Trophoblast cell (in vitro differentiated cells and primary cell): ENCODE measurements around the gene SYNM.
A peak's percentile ranks its signal among the peaks of the same experiment; 100 is the strongest.

Experiments
- DNase-seq, 2 donors: peaks; one replicate each; pipeline ENCODE4 v3.0.0-alpha.2; 2016
- H2AFZ ChIP-seq: 2 replicates; pipeline ENCODE4 v1.6.1; 2013; ENCODE audit warnings: low read length, moderate library complexity, mild to moderate bottlenecking; ENCODE audit not compliant: insufficient read depth, poor library complexity
- H2AK5ac ChIP-seq: 2 replicates; pipeline ENCODE4 v1.6.1; 2013; ENCODE audit warnings: mild to moderate bottlenecking, low read length
- H2BK120ac ChIP-seq: 2 replicates; pipeline ENCODE4 v1.6.1; 2013; ENCODE audit warnings: low read length, mild to moderate bottlenecking, moderate library complexity; ENCODE audit not compliant: insufficient read depth, poor library complexity
- H2BK12ac ChIP-seq: 2 replicates; pipeline ENCODE4 v1.6.1; 2013; ENCODE audit warnings: mild to moderate bottlenecking, low read length, moderate library complexity
- H2BK5ac ChIP-seq: 2 replicates; pipeline ENCODE4 v1.6.1; 2013; ENCODE audit warnings: low read length, low read depth, moderate library complexity, mild to moderate bottlenecking; ENCODE audit not compliant: poor library complexity
- H3K14ac ChIP-seq: 2 replicates; pipeline ENCODE4 v1.6.1; 2013; ENCODE audit warnings: mild to moderate bottlenecking, low read length
- H3K18ac ChIP-seq: 2 replicates; pipeline ENCODE4 v1.6.1; 2013; ENCODE audit warnings: mild to moderate bottlenecking, low read length
- H3K23ac ChIP-seq: 2 replicates; pipeline ENCODE4 v1.6.1; 2013; ENCODE audit warnings: low read length
- H3K27ac ChIP-seq: 2 replicates; pipeline ENCODE4 v1.5.1; 2013; ENCODE audit warnings: low read depth, mild to moderate bottlenecking, inconsistent platforms, low read length, moderate library complexity
- H3K27me3 ChIP-seq: 2 replicates; pipeline ENCODE4 v1.6.1; 2013; ENCODE audit warnings: inconsistent platforms, mild to moderate bottlenecking, low read length, moderate library complexity; ENCODE audit not compliant: insufficient read depth
- H3K36me3 ChIP-seq, 2 experiments: 1 replicate in 1 of 2; 2 replicates in 1 of 2; pipeline ENCODE4 v1.6.1; 2013; ENCODE audit warnings: low read length in 2 of 2, mild to moderate bottlenecking in 2 of 2, moderate library complexity in 1 of 2; ENCODE audit not compliant: insufficient read depth in 2 of 2, control insufficient read depth in 1 of 2
- H3K4ac ChIP-seq: 2 replicates; pipeline ENCODE4 v1.6.1; 2013; ENCODE audit warnings: low read depth, mild to moderate bottlenecking, low read length, moderate library complexity
- H3K4me1 ChIP-seq, 2 experiments: 1 replicate in 1 of 2; 2 replicates in 1 of 2; pipeline ENCODE4 v1.6.1; 2013; ENCODE audit warnings: low read length in 2 of 2, mild to moderate bottlenecking in 2 of 2, moderate library complexity in 1 of 2; ENCODE audit not compliant: insufficient read depth in 2 of 2, control insufficient read depth in 1 of 2
- H3K4me2 ChIP-seq: 2 replicates; pipeline ENCODE4 v1.6.1; 2013; ENCODE audit warnings: inconsistent platforms, mild to moderate bottlenecking, low read length, moderate library complexity
- H3K4me3 ChIP-seq: 2 replicates; pipeline ENCODE4 v1.5.1; 2013; ENCODE audit warnings: mild to moderate bottlenecking, low read depth, low read length, inconsistent platforms
- H3K79me1 ChIP-seq: one replicate; pipeline ENCODE4 v1.6.1; 2013; ENCODE audit warnings: low read length
- H3K79me2 ChIP-seq: 2 replicates; pipeline ENCODE4 v1.6.1; 2013; ENCODE audit warnings: low read length, mild to moderate bottlenecking; ENCODE audit not compliant: control insufficient read depth, insufficient read depth, poor library complexity
- H3K9ac ChIP-seq: 2 replicates; pipeline ENCODE4 v1.6.1; 2013; ENCODE audit warnings: mild to moderate bottlenecking, low read length
- H3K9me3 ChIP-seq: 2 replicates; pipeline ENCODE4 v1.6.1; 2013; ENCODE audit warnings: low read depth, mild to moderate bottlenecking, control low read depth, inconsistent platforms, low read length; ENCODE audit not compliant: insufficient read depth
- H4K12ac ChIP-seq: 2 replicates; pipeline ENCODE4 v1.6.1; 2013; ENCODE audit warnings: low read depth, mild to moderate bottlenecking, low read length, moderate library complexity
- H4K8ac ChIP-seq: 2 replicates; pipeline ENCODE4 v1.6.1; 2013; ENCODE audit warnings: low read depth, mild to moderate bottlenecking, low read length, moderate library complexity
- H4K91ac ChIP-seq: one replicate; pipeline ENCODE4 v1.6.1; 2013; ENCODE audit warnings: low read depth, mild to moderate bottlenecking, low read length, moderate library complexity
- WGBS: extraction: QIAGEN DNeasy Blood & Tissue Kit; methylation state at CpG from one replicate; pipeline ENCODE4 v1.1.7; 2013; ENCODE audit warnings: missing lambda C conversion rate; ENCODE audit not compliant: insufficient read length, insufficient coverage; ENCODE audit errors: extremely low coverage; 5-methylcytosine and 5-hydroxymethylcytosine counted together

Gene SYNM

GRCh38 chr15:99135194-99135593, 30.3 kb downstream of the SYNM start:
- H3K27ac ChIP-seq, result no peak overlapping the region
- no peak overlapping the region for H2AFZ ChIP-seq
- no peak overlapping the region for H2BK120ac ChIP-seq
- H4K8ac ChIP-seq, result no peak overlapping the region
- H2BK5ac ChIP-seq, result no peak overlapping the region
- H3K9ac ChIP-seq, result no peak overlapping the region
- no peaks in the 10 kb centered on the region for H3K27me3 ChIP-seq
- no CpG with 5 or more reads among the region's 4 CpGs for WGBS
- no peak overlapping the region for H2AK5ac ChIP-seq
- H3K4me2 ChIP-seq, result no peak overlapping the region
- H3K9me3 ChIP-seq, result peaks cover 4% of the 10 kb centered on the region
- H3K4me1 ChIP-seq, result peaks cover 2 to 3% of the 10 kb centered on the region in 2 experiments
- H2BK12ac ChIP-seq, result no peak overlapping the region
- H3K79me1 ChIP-seq, result no peaks in the 10 kb centered on the region
- no peak overlapping the region for H4K12ac ChIP-seq
- H3K36me3 ChIP-seq, result peaks cover 36 to 51% of the 10 kb centered on the region in 2 experiments
- H3K23ac ChIP-seq, result no peak overlapping the region
- H3K4ac ChIP-seq, result no peak overlapping the region
- H3K79me2 ChIP-seq, result no peaks in the 10 kb centered on the region
- H3K4me3 ChIP-seq, result no peak overlapping the region
- DNase-seq, result no peak
- H3K18ac ChIP-seq, result no peak overlapping the region
- no peak overlapping the region for H3K14ac ChIP-seq
- no peak overlapping the region for H4K91ac ChIP-seq

- H3K79me2 ChIP-seq, result no peaks in the 10 kb centered on the region
- H2BK120ac ChIP-seq, result no peak overlapping the region
- H2BK5ac ChIP-seq, result no peak overlapping the region
- no peak overlapping the region for H3K27ac ChIP-seq
- peaks cover 20 to 31% of the 10 kb centered on the region in 2 experiments for H3K36me3 ChIP-seq
- H3K4me2 ChIP-seq, result no peak overlapping the region
- no peak overlapping the region for H4K91ac ChIP-seq
- no peak overlapping the region for H2BK12ac ChIP-seq
- no peak overlapping the region for H3K4ac ChIP-seq
- H3K4me3 ChIP-seq, result no peak overlapping the region
- peaks cover 4% of the 10 kb centered on the region for H3K9me3 ChIP-seq
- no peak overlapping the region for H4K8ac ChIP-seq
- no peak overlapping the region for H3K18ac ChIP-seq
- H4K12ac ChIP-seq, result no peak overlapping the region
- no peak overlapping the region for H3K23ac ChIP-seq
- no peak overlapping the region for H3K14ac ChIP-seq
- no peak for DNase-seq
- no peak overlapping the region for H2AK5ac ChIP-seq
- no peak overlapping the region for H2AFZ ChIP-seq
- WGBS, result no CpG with 5 or more reads among the region's 13 CpGs
- H3K4me1 ChIP-seq, result peaks cover 2 to 3% of the 10 kb centered on the region in 2 experiments
- no peaks in the 10 kb centered on the region for H3K79me1 ChIP-seq
- no peaks in the 10 kb centered on the region for H3K27me3 ChIP-seq
- H3K9ac ChIP-seq, result no peak overlapping the region
These were observed 32.2 kb downstream of the SYNM start for GRCh38 chr15:99137111-99137546.

GRCh38 chr15:99137877-99138276, 33.0 kb downstream of the SYNM start:
- Histone ChIP-seq H3K79me2 (no peaks in the 10 kb centered on the region), H3K23ac (no peak overlapping the region), H2AK5ac (no peak overlapping the region), H3K36me3 (peaks cover 16 to 24% of the 10 kb centered on the region in 2 experiments), H3K9me3 (peaks cover 4% of the 10 kb centered on the region), H4K12ac (peak overlapping the region; percentile 18), H2BK5ac (no peak overlapping the region), H4K8ac (no peak overlapping the region), H3K4ac (no peak overlapping the region), H3K14ac (no peak overlapping the region), H3K4me3 (no peak overlapping the region), H3K4me2 (no peak overlapping the region), H3K27ac (no peak overlapping the region), H2BK120ac (no peak overlapping the region), H2AFZ (no peak overlapping the region), H3K79me1 (no peaks in the 10 kb centered on the region), H3K18ac (no peak overlapping the region), H3K9ac (no peak overlapping the region), H4K91ac (no peak overlapping the region), H2BK12ac (no peak overlapping the region), H3K27me3 (no peaks in the 10 kb centered on the region), H3K4me1 (peaks cover 2 to 3% of the 10 kb centered on the region in 2 experiments)
- no peak for DNase-seq
- no CpG with 5 or more reads among the region's 5 CpGs for WGBS

- Histone ChIP-seq H3K27me3 (no peaks in the 10 kb centered on the region), H2BK120ac (no peak overlapping the region), H2AFZ (no peak overlapping the region), H4K91ac (no peak overlapping the region), H3K14ac (no peak overlapping the region), H4K8ac (no peak overlapping the region), H3K79me2 (no peaks in the 10 kb centered on the region), H2AK5ac (no peak overlapping the region), H3K4ac (no peak overlapping the region), H3K4me3 (no peak overlapping the region), H3K36me3 (peaks cover 16 to 24% of the 10 kb centered on the region in 2 experiments), H3K9me3 (peaks cover 4% of the 10 kb centered on the region), H2BK5ac (no peak overlapping the region), H3K18ac (no peak overlapping the region), H3K9ac (no peak overlapping the region), H4K12ac (no peak overlapping the region), H3K23ac (no peak overlapping the region), H3K27ac (no peak overlapping the region), H3K79me1 (no peaks in the 10 kb centered on the region), H3K4me1 (peaks cover 2 to 3% of the 10 kb centered on the region in 2 experiments), H3K4me2 (no peak overlapping the region), H2BK12ac (no peak overlapping the region)
- no peak for DNase-seq
- WGBS, result no CpG with 5 or more reads among the region's 15 CpGs
These were observed 33.7 kb downstream of the SYNM start for GRCh38 chr15:99138491-99138982.
